WTC11 (cell line): ENCODE results near the gene OSCAR. TPM values are rescaled to one million over a fixed set of nuclear protein-coding genes. Genes with fewer than 3 reads are reported as not detected.

Experiments
- ATAC-seq: fragments of 200-7000 bp; cut with Tn5 transposase; 2 replicates; pipeline ENCODE4 v1.10.0; 2021; ENCODE audit warnings: mild to moderate bottlenecking, moderate library complexity
- CTCF ChIA-PET: fragments of 300-600 bp; sonication (Branson Sonifier 250); formaldehyde crosslinking; loops from one replicate; lab custom pipeline; 2021; ENCODE audit warnings: antibody characterized with exemption; lab: Charles Lee
- POLR2A ChIA-PET: fragments of 350-600 bp; sonication (Branson Sonifier 250); formaldehyde crosslinking; loops from one replicate; lab custom pipeline; 2021; ENCODE audit warnings: antibody characterized with exemption; lab: Charles Lee
- DNase-seq: peaks from one replicate; pipeline ENCODE4 v3.0.0; 2021; ENCODE audit warnings: low spot score
- H3K27ac Mint-ChIP-seq: 2 replicates; pipeline ENCODE4 v1.8.0; 2021; ENCODE audit warnings: mixed read lengths
- H3K27me3 Mint-ChIP-seq: 2 replicates; pipeline ENCODE4 v1.8.0; 2021; ENCODE audit warnings: low read depth, mild to moderate bottlenecking, moderate library complexity, mixed read lengths
- H3K36me3 Mint-ChIP-seq: 2 replicates; pipeline ENCODE4 v1.8.0; 2021; ENCODE audit warnings: mixed read lengths
- H3K4me1 Mint-ChIP-seq: 2 replicates; pipeline ENCODE4 v1.8.0; 2022; ENCODE audit warnings: mixed read lengths
- H3K4me3 Mint-ChIP-seq: 2 replicates; pipeline ENCODE4 v1.8.0; 2021; ENCODE audit warnings: mild to moderate bottlenecking, moderate library complexity, mixed read lengths
- H3K9me3 Mint-ChIP-seq: 2 replicates; pipeline ENCODE4 v1.8.0; 2021; ENCODE audit warnings: mixed read lengths
- GTF2I ChIP-seq: fragments of 250-450 bp; sonication (Bioruptor Pico); conservative IDR thresholded peaks from 2 replicates; pipeline ENCODE4 v1.4.0; 2021; ENCODE audit warnings: mild to moderate bottlenecking
- HMGXB4 ChIP-seq: sonication (generic); formaldehyde crosslinking; IDR thresholded peaks from 2 replicates; pipeline ENCODE4 v1.8.1; 2023; ENCODE audit warnings: mild to moderate bottlenecking, moderate library complexity, missing genetic modification reagents
- MAX ChIP-seq: sonication (generic); formaldehyde crosslinking; IDR thresholded peaks from 2 replicates; pipeline ENCODE4 v1.8.0; 2022; ENCODE audit warnings: mild to moderate bottlenecking, missing genetic modification reagents
- NFATC4 ChIP-seq: fragments of 250-450 bp; sonication (Bioruptor Pico); IDR thresholded peaks from 2 replicates; pipeline ENCODE4 v1.9.0; 2021; ENCODE audit warnings: mild to moderate bottlenecking
- NFE2L1 ChIP-seq: sonication (generic); formaldehyde crosslinking; IDR thresholded peaks from 2 replicates; pipeline ENCODE4 v1.8.1; 2023; ENCODE audit warnings: missing genetic modification reagents
- NR1H2 ChIP-seq: sonication (generic); formaldehyde crosslinking; IDR thresholded peaks from 2 replicates; pipeline ENCODE4 v1.9.0; 2021; ENCODE audit warnings: mild to moderate bottlenecking, moderate library complexity, missing genetic modification reagents
- RORB ChIP-seq: fragments of 250-450 bp; sonication (Bioruptor Pico); IDR thresholded peaks from 2 replicates; pipeline ENCODE4 v1.9.0; 2021; ENCODE audit warnings: mild to moderate bottlenecking
- SP1 ChIP-seq: sonication (generic); formaldehyde crosslinking; conservative IDR thresholded peaks from 2 replicates; pipeline ENCODE4 v1.8.1; 2022; ENCODE audit warnings: missing genetic modification reagents
- ZNF281 ChIP-seq: sonication (generic); formaldehyde crosslinking; IDR thresholded peaks from 2 replicates; pipeline ENCODE4 v1.8.0; 2023; ENCODE audit warnings: mild to moderate bottlenecking, missing genetic modification reagents
- total RNA-seq: library from RNA; stranded (reverse); gene quantifications from 3 replicates; pipeline ENCODE4 v1.2.3, GENCODE V29; 2021
- TF ChIP-seq, protein P1 (sequence below): fragments of 250-450 bp; sonication (Bioruptor Pico); IDR thresholded peaks from 2 replicates; pipeline ENCODE4 v1.9.0; 2021; ENCODE audit warnings: mild to moderate bottlenecking, borderline replicate concordance
- TF ChIP-seq, protein P2 (sequence below): fragments of 250-450 bp; sonication (Bioruptor Pico); conservative IDR thresholded peaks from 2 replicates; pipeline ENCODE4 v1.9.0; 2021; ENCODE audit warnings: mild to moderate bottlenecking
- TF ChIP-seq, protein P3 (sequence below): sonication (generic); formaldehyde crosslinking; conservative IDR thresholded peaks from 2 replicates; pipeline ENCODE4 v1.8.1; 2023; ENCODE audit warnings: mild to moderate bottlenecking, low read depth, missing genetic modification reagents, moderate library complexity
- TF ChIP-seq, protein P4 (sequence below): sonication (generic); formaldehyde crosslinking; IDR thresholded peaks from 2 replicates; pipeline ENCODE4 v1.8.1; 2022; ENCODE audit warnings: low read depth, missing genetic modification reagents, borderline replicate concordance
- TF ChIP-seq, protein P5 (sequence below): sonication (generic); formaldehyde crosslinking; IDR thresholded peaks from 2 replicates; pipeline ENCODE4 v1.8.0; 2022; ENCODE audit warnings: mild to moderate bottlenecking, missing genetic modification reagents

Gene OSCAR
- total RNA-seq, 1 experiment from 2014 or later: 2.3 TPM

DNA sequence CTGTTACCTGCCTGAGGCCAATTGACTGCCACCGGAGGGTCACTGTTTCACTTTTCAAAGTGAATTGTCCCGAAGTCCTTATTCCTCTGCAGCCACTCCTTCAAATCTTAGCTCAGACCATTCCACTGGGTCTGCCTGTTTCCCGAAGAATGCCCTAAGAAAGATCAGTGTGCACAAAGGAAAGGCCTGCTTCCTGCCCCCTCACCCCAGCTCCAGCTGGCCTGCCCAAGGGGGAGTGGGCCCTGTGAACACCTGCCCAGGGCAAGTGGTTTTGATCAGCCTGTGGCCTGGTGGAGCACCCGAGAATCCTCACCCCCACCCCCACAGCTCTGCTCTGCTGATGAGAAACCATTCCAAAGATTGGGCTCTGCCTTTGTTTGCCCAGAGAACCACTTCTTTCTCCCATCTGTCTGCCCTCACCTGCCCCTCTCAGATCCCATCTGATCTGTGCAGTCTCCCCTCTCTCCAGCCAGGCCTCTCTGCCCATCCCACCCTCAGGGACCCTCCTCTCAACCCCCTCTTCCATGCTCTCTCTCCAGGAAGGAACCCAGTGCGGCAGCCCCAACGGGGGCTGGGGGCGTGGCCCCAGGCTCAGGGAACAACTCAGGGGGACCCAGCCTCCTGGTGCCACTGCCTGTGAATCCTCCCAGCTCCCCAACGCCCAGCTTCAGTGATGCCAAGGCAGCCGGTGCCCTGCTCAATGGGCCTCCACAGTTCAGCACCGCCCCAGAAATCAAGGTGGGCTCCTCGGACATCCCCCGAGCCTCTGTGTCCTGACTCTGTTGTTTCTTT lies 48.6 kb upstream of the OSCAR start (continued):
- no peak for TF ChIP-seq ZNF281
- no peak for TF ChIP-seq NFE2L1
- no peak for TF ChIP-seq HMGXB4 (CRISPR knock-in tag)
- TF ChIP-seq, protein P1, sequence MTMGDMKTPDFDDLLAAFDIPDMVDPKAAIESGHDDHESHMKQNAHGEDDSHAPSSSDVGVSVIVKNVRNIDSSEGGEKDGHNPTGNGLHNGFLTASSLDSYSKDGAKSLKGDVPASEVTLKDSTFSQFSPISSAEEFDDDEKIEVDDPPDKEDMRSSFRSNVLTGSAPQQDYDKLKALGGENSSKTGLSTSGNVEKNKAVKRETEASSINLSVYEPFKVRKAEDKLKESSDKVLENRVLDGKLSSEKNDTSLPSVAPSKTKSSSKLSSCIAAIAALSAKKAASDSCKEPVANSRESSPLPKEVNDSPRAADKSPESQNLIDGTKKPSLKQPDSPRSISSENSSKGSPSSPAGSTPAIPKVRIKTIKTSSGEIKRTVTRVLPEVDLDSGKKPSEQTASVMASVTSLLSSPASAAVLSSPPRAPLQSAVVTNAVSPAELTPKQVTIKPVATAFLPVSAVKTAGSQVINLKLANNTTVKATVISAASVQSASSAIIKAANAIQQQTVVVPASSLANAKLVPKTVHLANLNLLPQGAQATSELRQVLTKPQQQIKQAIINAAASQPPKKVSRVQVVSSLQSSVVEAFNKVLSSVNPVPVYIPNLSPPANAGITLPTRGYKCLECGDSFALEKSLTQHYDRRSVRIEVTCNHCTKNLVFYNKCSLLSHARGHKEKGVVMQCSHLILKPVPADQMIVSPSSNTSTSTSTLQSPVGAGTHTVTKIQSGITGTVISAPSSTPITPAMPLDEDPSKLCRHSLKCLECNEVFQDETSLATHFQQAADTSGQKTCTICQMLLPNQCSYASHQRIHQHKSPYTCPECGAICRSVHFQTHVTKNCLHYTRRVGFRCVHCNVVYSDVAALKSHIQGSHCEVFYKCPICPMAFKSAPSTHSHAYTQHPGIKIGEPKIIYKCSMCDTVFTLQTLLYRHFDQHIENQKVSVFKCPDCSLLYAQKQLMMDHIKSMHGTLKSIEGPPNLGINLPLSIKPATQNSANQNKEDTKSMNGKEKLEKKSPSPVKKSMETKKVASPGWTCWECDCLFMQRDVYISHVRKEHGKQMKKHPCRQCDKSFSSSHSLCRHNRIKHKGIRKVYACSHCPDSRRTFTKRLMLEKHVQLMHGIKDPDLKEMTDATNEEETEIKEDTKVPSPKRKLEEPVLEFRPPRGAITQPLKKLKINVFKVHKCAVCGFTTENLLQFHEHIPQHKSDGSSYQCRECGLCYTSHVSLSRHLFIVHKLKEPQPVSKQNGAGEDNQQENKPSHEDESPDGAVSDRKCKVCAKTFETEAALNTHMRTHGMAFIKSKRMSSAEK: no peak
- no peak for TF ChIP-seq RORB (CRISPR knock-in tag)

DNA sequence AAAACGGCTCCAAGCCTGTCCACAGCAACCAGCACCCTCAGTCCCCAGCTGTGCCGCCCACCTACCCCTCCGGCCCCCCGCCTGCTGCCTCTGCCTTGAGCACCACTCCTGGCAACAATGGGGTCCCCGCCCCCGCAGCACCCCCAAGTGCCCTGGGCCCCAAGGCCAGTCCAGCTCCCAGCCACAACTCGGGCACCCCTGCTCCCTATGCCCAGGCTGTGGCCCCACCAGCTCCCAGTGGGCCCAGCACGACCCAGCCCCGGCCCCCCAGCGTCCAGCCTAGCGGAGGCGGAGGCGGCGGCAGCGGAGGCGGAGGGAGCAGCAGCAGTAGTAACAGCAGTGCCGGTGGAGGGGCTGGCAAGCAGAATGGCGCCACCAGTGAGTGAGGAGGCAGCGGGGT lies 47.6 kb upstream of the OSCAR start:
- DNase-seq: no peak
- H3K36me3 Mint-ChIP-seq: peaks cover 82% of the 10 kb centered on the region
- no peak overlapping the region for H3K4me3 Mint-ChIP-seq
- no peak for ATAC-seq
- ChIA-PET POLR2A (interaction anchor here (1.4 kb wide), 1 partner anchor 8 kb away, joined by 3 read pairs; no protein-coding TSS in a partner anchor), CTCF (interaction anchor here (0.6 kb wide), 1 partner anchor 159 kb away, joined by 3 read pairs; no protein-coding TSS in a partner anchor)
- H3K4me1 Mint-ChIP-seq: no peaks in the 10 kb centered on the region
- no peaks in the 10 kb centered on the region; the same call in 1 of the 2 replicates for H3K27me3 Mint-ChIP-seq
- H3K27ac Mint-ChIP-seq: no peak overlapping the region
- H3K9me3 Mint-ChIP-seq: no peaks in the 10 kb centered on the region
- TF ChIP-seq, protein P2, sequence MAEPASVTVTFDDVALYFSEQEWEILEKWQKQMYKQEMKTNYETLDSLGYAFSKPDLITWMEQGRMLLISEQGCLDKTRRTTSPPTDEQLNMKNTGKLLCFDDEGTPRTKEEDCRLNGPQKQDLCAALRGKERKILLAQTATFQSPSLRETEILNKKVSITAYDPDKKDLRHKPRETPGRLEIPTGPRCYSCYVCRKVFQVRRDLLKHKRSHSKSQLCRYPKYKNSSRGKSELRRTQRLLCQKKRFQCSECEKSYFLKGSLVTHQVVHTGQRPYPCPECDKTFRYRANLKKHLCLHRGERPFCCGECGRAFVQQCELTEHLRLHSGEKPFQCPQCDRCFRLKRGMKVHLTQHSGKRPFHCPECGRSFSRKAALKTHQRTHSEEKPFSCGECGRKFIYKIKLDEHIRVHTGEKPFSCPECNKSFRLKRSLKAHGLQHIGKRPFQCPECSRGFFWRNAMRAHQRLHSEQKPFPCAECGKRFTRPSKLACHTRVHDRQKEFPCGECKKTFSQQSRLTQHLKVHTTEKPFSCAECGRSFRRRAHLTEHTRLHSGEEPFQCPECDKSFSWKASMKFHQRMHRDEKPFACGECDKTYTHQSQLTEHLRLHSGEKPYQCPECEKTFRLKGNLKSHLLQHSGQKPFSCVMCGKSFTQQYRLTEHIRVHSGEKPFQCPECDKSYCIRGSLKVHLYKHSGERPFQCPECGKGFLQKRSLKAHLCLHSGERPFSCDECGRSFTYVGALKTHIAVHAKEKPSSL (CRISPR knock-in tag): no peak
- TF ChIP-seq, protein P3, sequence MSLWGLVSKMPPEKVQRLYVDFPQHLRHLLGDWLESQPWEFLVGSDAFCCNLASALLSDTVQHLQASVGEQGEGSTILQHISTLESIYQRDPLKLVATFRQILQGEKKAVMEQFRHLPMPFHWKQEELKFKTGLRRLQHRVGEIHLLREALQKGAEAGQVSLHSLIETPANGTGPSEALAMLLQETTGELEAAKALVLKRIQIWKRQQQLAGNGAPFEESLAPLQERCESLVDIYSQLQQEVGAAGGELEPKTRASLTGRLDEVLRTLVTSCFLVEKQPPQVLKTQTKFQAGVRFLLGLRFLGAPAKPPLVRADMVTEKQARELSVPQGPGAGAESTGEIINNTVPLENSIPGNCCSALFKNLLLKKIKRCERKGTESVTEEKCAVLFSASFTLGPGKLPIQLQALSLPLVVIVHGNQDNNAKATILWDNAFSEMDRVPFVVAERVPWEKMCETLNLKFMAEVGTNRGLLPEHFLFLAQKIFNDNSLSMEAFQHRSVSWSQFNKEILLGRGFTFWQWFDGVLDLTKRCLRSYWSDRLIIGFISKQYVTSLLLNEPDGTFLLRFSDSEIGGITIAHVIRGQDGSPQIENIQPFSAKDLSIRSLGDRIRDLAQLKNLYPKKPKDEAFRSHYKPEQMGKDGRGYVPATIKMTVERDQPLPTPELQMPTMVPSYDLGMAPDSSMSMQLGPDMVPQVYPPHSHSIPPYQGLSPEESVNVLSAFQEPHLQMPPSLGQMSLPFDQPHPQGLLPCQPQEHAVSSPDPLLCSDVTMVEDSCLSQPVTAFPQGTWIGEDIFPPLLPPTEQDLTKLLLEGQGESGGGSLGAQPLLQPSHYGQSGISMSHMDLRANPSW: no peak
- TF ChIP-seq SP1 (no peak), NFATC4 (CRISPR knock-in tag) (no peak), MAX (CRISPR knock-in tag) (no peak), NR1H2 (CRISPR knock-in tag) (no peak), ZNF281 (no peak), GTF2I (CRISPR knock-in tag) (no peak)
- TF ChIP-seq, protein P4, sequence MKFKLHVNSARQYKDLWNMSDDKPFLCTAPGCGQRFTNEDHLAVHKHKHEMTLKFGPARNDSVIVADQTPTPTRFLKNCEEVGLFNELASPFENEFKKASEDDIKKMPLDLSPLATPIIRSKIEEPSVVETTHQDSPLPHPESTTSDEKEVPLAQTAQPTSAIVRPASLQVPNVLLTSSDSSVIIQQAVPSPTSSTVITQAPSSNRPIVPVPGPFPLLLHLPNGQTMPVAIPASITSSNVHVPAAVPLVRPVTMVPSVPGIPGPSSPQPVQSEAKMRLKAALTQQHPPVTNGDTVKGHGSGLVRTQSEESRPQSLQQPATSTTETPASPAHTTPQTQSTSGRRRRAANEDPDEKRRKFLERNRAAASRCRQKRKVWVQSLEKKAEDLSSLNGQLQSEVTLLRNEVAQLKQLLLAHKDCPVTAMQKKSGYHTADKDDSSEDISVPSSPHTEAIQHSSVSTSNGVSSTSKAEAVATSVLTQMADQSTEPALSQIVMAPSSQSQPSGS: no peak
- TF ChIP-seq, protein P5, sequence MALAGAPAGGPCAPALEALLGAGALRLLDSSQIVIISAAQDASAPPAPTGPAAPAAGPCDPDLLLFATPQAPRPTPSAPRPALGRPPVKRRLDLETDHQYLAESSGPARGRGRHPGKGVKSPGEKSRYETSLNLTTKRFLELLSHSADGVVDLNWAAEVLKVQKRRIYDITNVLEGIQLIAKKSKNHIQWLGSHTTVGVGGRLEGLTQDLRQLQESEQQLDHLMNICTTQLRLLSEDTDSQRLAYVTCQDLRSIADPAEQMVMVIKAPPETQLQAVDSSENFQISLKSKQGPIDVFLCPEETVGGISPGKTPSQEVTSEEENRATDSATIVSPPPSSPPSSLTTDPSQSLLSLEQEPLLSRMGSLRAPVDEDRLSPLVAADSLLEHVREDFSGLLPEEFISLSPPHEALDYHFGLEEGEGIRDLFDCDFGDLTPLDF: no peak
